ENCODE data around the gene GNL3L.
"Not testable (repeated sequence)": the region's sequence is repeated elsewhere in the genome, so short reads cannot be mapped to it uniquely, and the experiment has no call there.

Gene GNL3L

GRCh38 chrX:54555006-54555405, 25.0 kb downstream of the GNL3L start:
- DNase-seq (ENCODE audit: low read depth in 2 of 2), result not testable (repeated sequence)

- no peak for DNase-seq (ENCODE audit: low read depth in 2 of 2)
These were observed 30.4 kb downstream of the GNL3L start for GRCh38 chrX:54560411-54560810.

GRCh38 chrX:54561622-54562021, 31.6 kb downstream of the GNL3L start:
- no peak for DNase-seq (ENCODE audit: low read depth in 2 of 2)

- no peak for DNase-seq (ENCODE audit: low read depth in 2 of 2)
These were observed 34.9 kb downstream of the GNL3L start for GRCh38 chrX:54564936-54565335.

- DNase-seq (ENCODE audit: low read depth in 2 of 2), result no peak
These were observed 40.3 kb downstream of the GNL3L start for GRCh38 chrX:54570332-54570731.

GRCh38 chrX:54572641-54573040, 42.6 kb downstream of the GNL3L start:
- DNase-seq (ENCODE audit: low read depth in 2 of 2), result not testable (repeated sequence)

GRCh38 chrX:54597728-54598127, 67.7 kb downstream of the GNL3L start:
- no peak for DNase-seq (ENCODE audit: low read depth in 2 of 2)

- DNase-seq (ENCODE audit: low read depth in 2 of 2), result no peak
These were observed 72.5 kb downstream of the GNL3L start for GRCh38 chrX:54602563-54602962.

Data from activated CD4-positive, alpha-beta T cell treated with anti-CD3 and anti-CD28 coated beads for 24 hours (primary cell).